RPMI7951 (cell line): ENCODE measurements around the gene WHRN. TPM values are rescaled to one million over a fixed set of nuclear protein-coding genes. Genes with fewer than 3 reads are reported as not detected.

Experiments used
- DNase-seq: peaks from one replicate; pipeline ENCODE4 v3.0.0-alpha.2; 2012; ENCODE audit warnings: low read depth
- total RNA-seq: library from RNA; depleted of rRNA; stranded (reverse); fragments of >200 nt; shearing (Covaris generic); gene quantifications from 2 replicates; pipeline ENCODE4 v1.2.3, GENCODE V29; 2014

WHRN gene
- total RNA-seq, 1 experiment from 2014 or later = 1.7 TPM

- DNase-seq = no peak
Measured at GRCh38 chr9:114492991-114493390, 12.3 kb downstream of the WHRN start.

- DNase-seq = no peak
Measured at GRCh38 chr9:114491430-114492003, 13.8 kb downstream of the WHRN start.

DNA sequence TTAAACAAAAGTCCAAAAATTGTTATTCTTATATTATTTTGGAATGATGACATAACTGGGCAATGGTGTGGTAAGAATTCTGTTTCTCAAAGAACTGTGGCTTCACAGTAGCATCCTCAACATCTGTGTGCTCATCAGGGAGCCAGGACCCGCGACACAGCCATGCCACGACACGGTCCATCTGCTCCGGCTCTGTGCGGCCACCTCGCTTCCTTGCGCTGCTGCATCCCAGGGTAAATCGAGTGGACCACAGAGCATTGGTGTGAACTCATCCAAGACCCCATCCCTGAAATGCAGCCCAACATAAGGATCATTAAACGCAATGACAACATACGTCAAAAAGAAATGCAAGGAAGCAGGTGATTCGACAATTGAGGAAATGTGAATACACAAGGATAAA is 15.3 kb downstream of the WHRN start:
- DNase-seq = no peak

- DNase-seq = no peak
Measured at GRCh38 chr9:114488398-114489129, 16.7 kb downstream of the WHRN start.

- DNase-seq = peak; percentile 72
Measured at GRCh38 chr9:114487607-114488300, 17.5 kb downstream of the WHRN start.

- peak; percentile 57 for DNase-seq
Measured at GRCh38 chr9:114486205-114486963, 18.9 kb downstream of the WHRN start.

DNA sequence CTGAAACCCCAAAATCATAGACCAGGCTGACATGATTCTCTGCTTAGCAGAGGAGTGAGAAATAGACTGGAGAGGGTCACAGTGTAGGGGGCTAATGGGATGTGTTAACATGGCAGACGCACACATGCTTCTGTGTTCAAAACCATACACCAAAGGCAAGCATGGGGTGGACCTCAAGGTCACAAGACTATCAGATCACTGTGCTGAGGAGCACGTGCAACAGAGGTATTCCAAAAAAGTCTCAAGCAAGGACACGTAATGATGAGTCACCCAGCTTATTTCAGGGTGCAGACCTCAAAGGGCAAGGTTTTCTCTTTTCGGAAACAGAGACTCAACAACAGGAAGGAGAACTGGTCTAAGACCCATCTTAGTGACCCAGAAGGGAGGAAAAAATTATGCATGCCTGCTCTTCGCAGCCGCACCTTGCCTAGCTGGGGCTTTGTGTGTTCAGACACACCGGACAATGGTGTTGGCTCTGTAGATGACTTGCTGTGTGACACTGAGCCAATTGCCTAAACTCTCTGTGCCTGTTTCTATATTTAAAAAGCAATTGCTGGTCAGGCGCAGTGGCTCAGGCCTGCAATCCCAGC is 20.3 kb downstream of the WHRN start:
- peak; percentile 92 for DNase-seq

DNA sequence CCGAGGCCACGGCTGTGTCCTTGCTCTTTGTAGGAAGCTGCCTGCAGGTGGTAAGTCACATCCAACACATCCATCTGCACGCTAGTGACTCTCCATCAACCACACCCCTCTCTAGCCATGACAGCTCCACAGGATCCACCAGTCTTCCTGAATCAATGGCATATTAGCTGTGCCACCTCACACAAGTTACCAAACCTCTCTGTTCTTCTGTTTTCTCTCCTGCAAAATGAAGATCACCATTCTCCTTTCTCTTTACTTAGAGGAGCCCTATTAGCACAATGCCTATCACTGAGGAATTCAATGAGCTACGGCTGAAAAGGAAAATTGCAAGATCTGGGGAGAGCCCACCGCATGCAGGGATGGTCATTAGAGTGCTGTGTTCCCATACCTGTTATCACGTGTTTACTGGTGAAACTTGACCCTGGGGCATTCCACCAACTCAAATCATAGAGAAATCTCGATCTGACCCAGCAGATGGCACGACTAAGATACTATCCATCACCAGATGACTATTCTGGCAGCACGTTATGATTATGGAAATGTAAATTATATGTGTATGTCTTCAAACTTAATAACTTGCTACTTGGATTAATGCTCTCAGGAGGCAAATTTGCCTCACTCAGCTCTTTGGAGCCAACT is 20.9 kb downstream of the WHRN start:
- DNase-seq = no peak

GRCh38 chr9:114483499-114483898 is 21.8 kb downstream of the WHRN start:
- no peak for DNase-seq

DNA sequence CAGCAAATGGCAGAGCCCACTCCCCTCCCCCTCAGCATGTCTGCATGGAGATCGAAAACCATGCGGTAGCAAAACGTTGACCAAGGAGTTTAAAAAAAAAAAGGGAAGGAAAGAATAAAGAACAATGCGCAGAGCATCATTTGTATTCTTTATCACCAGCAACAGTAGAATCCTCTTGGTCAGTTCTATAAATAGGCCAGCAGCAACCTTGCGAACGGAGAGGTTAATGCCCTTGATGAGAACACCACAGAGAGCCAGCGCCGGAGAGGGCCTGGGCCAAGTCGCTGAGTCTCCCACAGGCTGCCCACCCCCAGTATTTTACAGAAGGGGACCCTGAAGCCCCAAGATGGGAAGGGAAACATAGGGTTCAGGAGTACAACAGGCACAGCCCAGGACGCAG is 22.7 kb downstream of the WHRN start:
- no peak for DNase-seq

- DNase-seq = no peak
Measured at GRCh38 chr9:114481789-114482188, 23.5 kb downstream of the WHRN start.

DNA sequence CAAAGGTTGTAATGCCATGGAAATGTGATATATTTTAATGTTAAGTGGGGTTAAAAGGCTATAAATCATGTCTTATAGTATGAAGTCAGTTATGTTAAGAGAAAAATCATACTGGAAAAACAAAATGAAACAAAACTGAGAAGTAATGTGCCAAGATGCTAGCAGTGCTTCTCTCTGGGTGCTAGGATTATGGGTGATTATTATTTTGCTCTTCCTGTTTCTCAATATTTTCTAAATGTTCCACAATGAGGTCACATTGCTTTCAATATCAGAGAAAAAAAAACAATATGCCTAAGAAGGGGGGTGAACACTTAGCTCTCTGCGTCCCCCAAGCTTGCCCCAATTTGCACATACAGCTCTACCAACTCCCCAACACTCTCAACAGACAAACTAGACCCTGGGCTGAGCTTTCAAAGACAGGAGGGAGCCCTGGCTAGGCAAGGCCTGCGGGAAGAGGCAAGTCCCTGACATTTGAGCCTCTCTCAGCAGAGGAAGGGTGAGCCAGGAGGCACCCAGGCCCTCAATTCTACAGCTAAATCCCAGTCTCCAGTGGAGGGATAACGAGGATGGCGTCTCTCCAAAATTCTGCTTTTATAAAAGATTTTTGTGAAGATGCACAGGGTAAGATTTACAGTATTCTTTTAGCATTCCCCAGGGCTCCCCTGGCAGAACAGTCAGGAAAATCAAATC is 24.4 kb downstream of the WHRN start:
- DNase-seq = no peak

DNA sequence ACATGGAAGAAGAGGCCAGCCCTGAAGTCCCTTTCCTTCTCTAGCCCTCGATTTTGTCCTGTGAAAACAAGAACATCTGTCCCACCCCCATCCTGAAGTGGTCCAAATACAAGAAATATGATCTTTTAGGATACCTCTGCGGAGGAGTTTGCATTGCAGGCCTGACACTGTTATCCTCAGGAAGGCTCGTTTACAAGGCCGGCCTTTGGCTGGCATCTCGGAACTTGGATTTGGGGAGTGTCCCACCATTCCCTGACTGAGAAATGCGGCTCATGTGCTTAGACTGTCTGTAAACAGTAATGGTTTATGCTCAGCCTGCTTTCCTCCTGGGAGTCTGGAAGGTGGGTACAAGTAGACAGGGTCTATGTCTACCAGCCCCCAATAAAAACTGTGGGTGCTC is 26.4 kb downstream of the WHRN start:
- DNase-seq = no peak

DNA sequence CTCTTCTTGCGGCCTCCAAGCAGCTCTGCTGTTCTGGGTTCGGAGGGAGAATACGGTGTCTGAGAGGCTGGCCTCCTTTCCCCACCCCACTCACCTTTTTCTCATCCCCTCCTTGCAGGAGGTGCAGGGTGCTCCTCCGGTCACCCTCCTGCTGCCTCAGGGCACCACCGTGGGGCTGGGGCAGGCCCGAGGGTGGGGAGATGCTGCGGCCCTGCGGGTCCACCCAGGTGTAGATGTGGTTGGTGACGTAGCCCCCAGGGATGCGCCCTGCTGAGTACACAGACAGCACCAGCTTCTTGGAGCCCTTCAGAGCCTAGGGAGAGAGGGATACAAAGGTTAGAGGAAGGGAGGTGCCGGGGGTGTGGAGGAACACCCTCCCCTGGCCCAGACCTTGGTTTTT is 26.8 kb downstream of the WHRN start:
- DNase-seq = no peak

DNA sequence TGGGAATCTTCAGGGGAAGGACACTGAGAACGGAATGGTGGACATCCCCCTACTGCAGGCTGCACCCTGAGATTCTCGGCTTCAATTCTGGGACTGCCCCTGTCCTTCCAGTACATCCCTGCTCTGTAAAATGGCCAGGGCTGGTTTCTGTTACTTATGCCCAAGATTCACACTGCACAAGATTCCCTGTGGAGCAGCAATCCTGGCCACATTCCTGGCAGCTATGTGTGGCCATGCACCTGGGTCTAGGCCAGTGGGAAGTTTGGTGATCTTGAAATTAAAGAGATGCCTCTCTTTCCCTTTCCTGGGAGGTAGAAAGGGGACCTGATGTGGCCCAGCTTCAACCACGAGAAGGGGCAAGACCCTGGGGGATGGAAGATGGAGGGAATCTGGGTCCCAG is 27.6 kb downstream of the WHRN start:
- no peak for DNase-seq

DNA sequence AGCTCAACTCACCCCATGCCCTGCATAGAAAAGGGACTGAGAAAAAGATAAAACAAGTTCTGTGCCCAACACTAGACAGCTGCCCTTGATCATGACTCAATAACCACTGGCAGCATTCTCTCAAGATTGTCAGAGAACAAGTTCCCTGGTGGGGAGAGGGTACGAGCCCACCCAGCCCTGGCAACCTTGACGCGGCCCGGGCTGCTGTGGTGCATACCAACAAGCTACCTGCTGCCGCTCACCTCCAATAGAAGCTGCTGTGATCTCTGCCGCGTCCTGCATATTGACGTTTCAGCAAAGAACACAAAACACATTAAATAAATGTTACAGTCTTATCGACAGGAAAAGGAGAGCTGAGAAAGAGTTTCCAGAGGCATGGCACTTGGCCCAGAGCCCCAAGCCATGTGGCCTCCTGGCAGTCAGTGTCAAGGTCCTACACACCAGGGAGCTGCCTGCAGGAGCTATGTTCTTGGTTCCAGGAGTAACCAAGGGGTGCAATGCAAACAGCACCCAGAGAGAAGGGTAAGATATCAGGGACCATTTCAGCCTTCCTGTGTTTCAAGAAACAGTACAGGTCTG is 28.3 kb downstream of the WHRN start:
- no peak for DNase-seq

- no peak for DNase-seq
Measured at GRCh38 chr9:114475412-114476135, 29.7 kb downstream of the WHRN start.

DNA sequence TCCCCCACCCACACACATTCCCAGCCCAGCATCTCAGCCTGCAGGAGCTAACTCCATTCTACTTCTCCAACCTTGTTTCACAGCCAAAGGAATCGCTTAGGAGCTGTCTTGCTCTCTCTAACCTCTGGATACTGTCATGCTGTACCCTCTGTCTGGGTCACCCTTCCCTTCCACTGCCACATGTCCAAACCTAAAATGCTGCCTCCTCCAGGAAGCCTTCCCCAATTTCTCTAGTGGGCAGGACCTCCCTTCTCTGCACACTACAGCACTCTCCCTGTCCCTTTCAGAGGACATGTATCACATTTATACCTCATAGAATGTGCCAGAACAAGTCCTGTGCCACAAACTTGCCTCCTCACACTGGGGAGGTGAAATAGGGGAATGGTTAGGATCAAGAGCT is 30.8 kb downstream of the WHRN start:
- DNase-seq = no peak

- no peak for DNase-seq
Measured at GRCh38 chr9:114473447-114473801, 31.8 kb downstream of the WHRN start.
